Body of pancreas (tissue), 4 donors: ENCODE data around the gene IL1R2. TPM values are rescaled to one million over a fixed set of nuclear protein-coding genes. Genes with fewer than 3 reads are reported as not detected.

Experiments used
- ATAC-seq: fragments of 150-250 bp; one replicate; pipeline ENCODE4 v1.9.1; 2016
- DNase-seq, 4 donors: peaks; one replicate each; pipeline ENCODE4 v3.0.0-alpha.2; 2019
- H3K27ac ChIP-seq, 4 donors: fragments of 200-600 bp; sonication (generic); 1 replicate in 3 of 4; 2 replicates in 1 of 4; pipeline versions ENCODE4 v1.5.1 to v1.6.1; 2016 to 2019; ENCODE audit warnings: mild to moderate bottlenecking in 1 of 4, mixed read lengths in 1 of 4, moderate library complexity in 1 of 4
- H3K27me3 ChIP-seq, 2 donors: fragments of 200-600 bp; sonication (generic); one replicate each; pipeline ENCODE4 v1.6.0; 2016; ENCODE audit warnings: mild to moderate bottlenecking in 1 of 2
- H3K36me3 ChIP-seq, 2 donors: fragments of 200-600 bp; sonication (generic); replicated peaks in 1 of 2; 2 replicates each; pipeline ENCODE4 v1.5.1; 2016; ENCODE audit warnings: low read depth in 2 of 2; ENCODE audit not compliant: insufficient read depth in 1 of 2
- H3K4me1 ChIP-seq: fragments of 200-600 bp; sonication (generic); one replicate; pipeline ENCODE4 v1.6.0; 2016
- H3K4me3 ChIP-seq, 2 donors: fragments of 200-600 bp; sonication (generic); 1 replicate in 1 of 2; 2 replicates in 1 of 2; pipeline ENCODE4 v1.5.1; 2016 to 2019
- H3K9me3 ChIP-seq, 3 donors: fragments of 200-600 bp; sonication (generic); 1 replicate in 2 of 3; 2 replicates in 1 of 3; pipeline ENCODE4 v1.5.1; 2016
- POLR2A ChIP-seq, 3 donors: fragments of 450-650 bp; IDR thresholded peaks; one replicate each; pipeline ENCODE4 v1.6.1; 2016; ENCODE audit warnings: antibody characterized with exemption in 3 of 3, mild to moderate bottlenecking in 2 of 3
- WGBS, 2 donors: methylation state at CpG; one replicate each; pipeline ENCODE4 v1.1.5; 2017; 5-methylcytosine and 5-hydroxymethylcytosine counted together
- intact Hi-C: fragments of 100-400 bp; cut with DNase I; formaldehyde crosslinking; loops from one replicate; pipeline ENCODE4 v1.15.1; 2023
- total RNA-seq, 2 donors: library from RNA; depleted of rRNA; stranded (reverse); fragments of >200 nt; gene quantifications; one replicate each; pipeline ENCODE4 v1.1.0, GENCODE V29; 2016
- TF ChIP-seq, protein P1 (sequence below), 7 experiments: fragments of 450-650 bp in 4 of 7; fragments of 200-600 bp in 3 of 7; sonication (generic) in 3 of 7; IDR thresholded peaks; one replicate each; pipeline ENCODE4 v1.5.1; 2016 to 2019; ENCODE audit warnings: antibody characterized with exemption in 7 of 7

IL1R2 gene
- total RNA-seq, 2 donors from 2014 or later: 8.0 TPM; not detected in 1

DNA sequence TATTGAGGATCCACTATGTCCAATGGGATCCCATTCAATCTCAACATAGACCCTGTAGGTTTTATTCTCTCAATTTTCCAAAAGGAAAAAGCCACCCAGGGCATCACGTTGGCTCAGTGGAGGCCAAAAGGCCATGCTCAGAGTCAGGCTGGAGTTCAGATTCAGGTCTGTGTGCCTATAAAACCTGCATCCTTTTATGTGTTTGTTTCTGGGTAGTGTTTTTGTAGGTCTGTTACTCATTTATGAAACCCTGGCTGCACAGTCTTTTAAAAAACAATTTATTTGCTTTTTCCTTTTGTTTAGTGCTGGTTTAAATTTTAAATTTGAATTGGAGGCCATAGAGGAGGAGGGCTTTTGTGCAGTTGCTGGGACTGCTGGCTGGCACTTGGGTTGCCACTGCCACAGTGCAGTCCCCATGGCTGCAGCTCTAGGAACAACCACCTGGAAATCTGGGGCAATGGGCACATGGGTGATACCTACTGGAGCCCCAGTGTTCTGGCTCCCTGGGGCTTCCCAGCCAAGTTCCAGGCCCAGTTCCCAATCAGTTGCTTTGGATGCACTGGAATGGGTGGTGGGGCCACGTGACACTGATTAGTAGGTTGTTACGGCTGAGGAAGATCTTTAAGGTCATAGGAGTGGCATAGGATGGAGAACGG is 31.3 kb downstream of the IL1R2 start:
- TF ChIP-seq, protein P1, sequence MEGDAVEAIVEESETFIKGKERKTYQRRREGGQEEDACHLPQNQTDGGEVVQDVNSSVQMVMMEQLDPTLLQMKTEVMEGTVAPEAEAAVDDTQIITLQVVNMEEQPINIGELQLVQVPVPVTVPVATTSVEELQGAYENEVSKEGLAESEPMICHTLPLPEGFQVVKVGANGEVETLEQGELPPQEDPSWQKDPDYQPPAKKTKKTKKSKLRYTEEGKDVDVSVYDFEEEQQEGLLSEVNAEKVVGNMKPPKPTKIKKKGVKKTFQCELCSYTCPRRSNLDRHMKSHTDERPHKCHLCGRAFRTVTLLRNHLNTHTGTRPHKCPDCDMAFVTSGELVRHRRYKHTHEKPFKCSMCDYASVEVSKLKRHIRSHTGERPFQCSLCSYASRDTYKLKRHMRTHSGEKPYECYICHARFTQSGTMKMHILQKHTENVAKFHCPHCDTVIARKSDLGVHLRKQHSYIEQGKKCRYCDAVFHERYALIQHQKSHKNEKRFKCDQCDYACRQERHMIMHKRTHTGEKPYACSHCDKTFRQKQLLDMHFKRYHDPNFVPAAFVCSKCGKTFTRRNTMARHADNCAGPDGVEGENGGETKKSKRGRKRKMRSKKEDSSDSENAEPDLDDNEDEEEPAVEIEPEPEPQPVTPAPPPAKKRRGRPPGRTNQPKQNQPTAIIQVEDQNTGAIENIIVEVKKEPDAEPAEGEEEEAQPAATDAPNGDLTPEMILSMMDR (IDR thresholded peaks at IDR 0.05): no peak
- no peak for TF ChIP-seq POLR2A (IDR thresholded peaks at IDR 0.05)
- peak overlapping the region; percentile 9 to 79 (median 32) for H3K27ac ChIP-seq

DNA sequence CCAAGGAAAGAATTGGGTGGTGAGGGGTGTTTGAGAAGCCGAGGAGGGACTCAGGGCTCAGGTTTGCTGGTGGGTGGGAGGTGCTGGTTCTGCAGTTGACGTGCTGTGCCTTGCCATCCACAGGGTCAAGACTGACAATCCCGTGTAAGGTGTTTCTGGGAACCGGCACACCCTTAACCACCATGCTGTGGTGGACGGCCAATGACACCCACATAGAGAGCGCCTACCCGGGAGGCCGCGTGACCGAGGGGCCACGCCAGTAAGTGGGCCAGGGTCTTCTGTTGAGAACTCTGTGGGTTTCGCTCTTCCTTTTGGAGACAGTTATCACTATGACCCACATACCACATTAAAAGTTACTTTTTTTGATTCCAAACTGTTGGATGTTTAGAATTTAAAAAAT is 32.6 kb downstream of the IL1R2 start:
- H3K36me3 ChIP-seq: no peaks in the 10 kb centered on the region
- WGBS, 2 donors: 90 to 92% methylated on average over 12 of the region's 12 CpGs
- intact Hi-C loops: loop anchor here (5.0 kb wide), 1 partner anchor 213 kb away; no protein-coding TSS in a partner anchor
- no peak for TF ChIP-seq POLR2A (IDR thresholded peaks at IDR 0.05)
- TF ChIP-seq, protein P1 (IDR thresholded peaks at IDR 0.05): no peak
- DNase-seq (no peak), ATAC-seq (no peak)
- no peaks in the 10 kb centered on the region for H3K9me3 ChIP-seq
- no peak overlapping the region for H3K4me3 ChIP-seq
- H3K27me3 ChIP-seq: no peaks in the 10 kb centered on the region
- peaks cover 23% of the 10 kb centered on the region for H3K4me1 ChIP-seq
- H3K27ac ChIP-seq: peak overlapping the region in 3 of 4 donors; percentile 36 to 79 (median 67)

More for the DNA sequence above, 31.3 kb downstream of the IL1R2 start:
- ATAC-seq: no peak
- H3K4me3 ChIP-seq: no peak overlapping the region
- no peaks in the 10 kb centered on the region for H3K9me3 ChIP-seq
- H3K27me3 ChIP-seq: no peaks in the 10 kb centered on the region
- peaks cover 18% of the 10 kb centered on the region for H3K4me1 ChIP-seq
- intact Hi-C loops: loop anchor here (5.0 kb wide), 1 partner anchor 214 kb away; no protein-coding TSS in a partner anchor
- DNase-seq: no peak
- 76 to 91% methylated on average over 4 of the region's 4 CpGs for WGBS, 2 donors
- H3K36me3 ChIP-seq: no peaks in the 10 kb centered on the region

DNA sequence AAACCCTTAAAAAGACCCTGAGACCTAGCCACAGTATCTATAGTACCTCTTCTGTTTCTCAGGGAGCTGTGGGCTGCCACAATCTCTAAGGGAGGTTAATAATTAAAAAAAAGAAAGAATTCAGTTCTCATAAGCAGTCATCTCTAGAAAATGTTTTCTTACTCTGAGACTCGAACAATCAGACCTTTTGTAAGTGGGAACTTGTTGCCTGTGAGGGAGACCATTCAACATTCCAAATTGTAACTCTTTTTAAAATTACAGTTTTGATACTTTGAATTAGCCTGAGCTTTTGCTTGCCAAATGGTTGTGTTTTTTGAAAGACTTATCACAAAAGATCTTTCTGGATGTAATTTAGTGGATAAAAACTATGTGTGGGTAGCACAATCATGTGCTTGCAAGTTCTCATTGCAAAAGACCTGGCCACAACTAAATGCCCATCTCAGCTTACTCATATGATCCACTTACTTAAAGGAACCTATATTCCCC is 33.3 kb downstream of the IL1R2 start:
- ATAC-seq (no peak), DNase-seq (no peak)
- Histone ChIP-seq H3K27me3 (no peaks in the 10 kb centered on the region), H3K9me3 (no peaks in the 10 kb centered on the region), H3K4me1 (peaks cover 23% of the 10 kb centered on the region), H3K4me3 (no peak overlapping the region), H3K27ac (peak overlapping the region; percentile 36 to 79 (median 54)), H3K36me3 (no peaks in the 10 kb centered on the region)
- no peak for TF ChIP-seq POLR2A (IDR thresholded peaks at IDR 0.05)
- TF ChIP-seq, protein P1 (IDR thresholded peaks at IDR 0.05): no peak
- intact Hi-C loops: no loop called here
- WGBS, 2 donors: 26 to 31% methylated on average over 1 of the region's 1 CpG

DNA sequence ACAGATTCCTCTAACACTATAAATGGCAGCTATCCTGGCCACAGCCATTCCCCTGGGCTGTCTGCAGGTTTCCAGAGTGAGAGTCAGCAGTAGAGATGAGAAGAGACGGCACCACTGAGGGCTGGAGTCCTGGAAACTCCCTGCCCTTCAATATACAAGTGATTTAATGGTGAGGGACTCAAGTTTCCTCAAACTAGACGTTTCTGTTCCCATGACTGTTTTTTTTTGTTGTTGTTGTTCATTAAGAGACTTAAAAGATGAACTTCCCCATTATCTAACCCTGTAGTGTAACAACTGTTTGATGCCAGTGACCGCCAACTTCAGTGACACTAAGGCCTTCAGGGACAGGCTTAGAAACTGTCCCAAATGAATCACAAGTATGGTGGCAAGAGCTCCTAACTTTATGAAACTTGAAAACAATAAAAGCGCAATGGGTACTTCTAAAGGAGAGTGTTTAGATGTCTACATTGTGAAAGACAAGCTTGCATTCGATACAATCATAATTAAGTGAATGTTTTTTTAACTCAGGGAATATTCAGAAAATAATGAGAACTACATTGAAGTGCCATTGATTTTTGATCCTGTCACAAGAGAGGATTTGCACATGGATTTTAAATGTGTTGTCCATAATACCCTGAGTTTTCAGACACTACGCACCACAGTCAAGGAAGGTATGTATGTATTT is 34.0 kb downstream of the IL1R2 start:
- Histone ChIP-seq H3K36me3 (no peaks in the 10 kb centered on the region), H3K9me3 (no peaks in the 10 kb centered on the region), H3K27ac (peak overlapping the region; percentile 36 to 79 (median 54)), H3K4me3 (no peak overlapping the region), H3K27me3 (no peaks in the 10 kb centered on the region), H3K4me1 (peaks cover 23% of the 10 kb centered on the region)
- intact Hi-C loops: no loop called here
- 69 to 76% methylated on average over 6 of the region's 6 CpGs for WGBS, 2 donors
- ATAC-seq (no peak), DNase-seq (no peak)
- TF ChIP-seq POLR2A (IDR thresholded peaks at IDR 0.05): no peak
